ENCODE data around the gene RASSF8. TPM values are rescaled to one million over a fixed set of nuclear protein-coding genes. Genes with fewer than 3 reads are reported as not detected.

Gene RASSF8
- total and polyA plus RNA-seq, 4 donors: 10.6 to 86.7 (median 47.3) TPM

GRCh38 chr12:26003065-26003464 is 44.6 kb downstream of the RASSF8 start:
- Histone ChIP-seq H3K36me3 (ENCODE audit: control insufficient read depth in 1 of 2, insufficient read depth in 2 of 2, low read length in 1 of 2) (peaks cover 0 to 2% of the 10 kb centered on the region in 2 donors), H3K27me3 (ENCODE audit: control insufficient read depth in 1 of 2, insufficient read depth in 2 of 2, low read length in 1 of 2) (no peaks in the 10 kb centered on the region), H3K4me1 (ENCODE audit: control insufficient read depth in 1 of 2, insufficient read depth in 2 of 2, low read length in 2 of 2) (peaks cover 0 to 2% of the 10 kb centered on the region in 2 donors), H3K9me3 (ENCODE audit: control insufficient read depth, low read length) (no peaks in the 10 kb centered on the region), H3K27ac (ENCODE audit: low read depth in 1 of 2, low read length in 2 of 2) (no peak overlapping the region), H3K4me3 (ENCODE audit: low read length in 2 of 2) (no peak overlapping the region)
- no peak for DNase-seq
- no peak for ATAC-seq (ENCODE audit: low FRiP score)
- WGBS, 2 donors: 97 to 99% methylated on average over 1 of the region's 1 CpG
- intact Hi-C loops (cut with DNase I): loop anchor here in 1 of 2 donors (5.0 kb wide), 1 partner anchor 1006 kb away; no protein-coding TSS in a partner anchor

- Histone ChIP-seq H3K27me3 (ENCODE audit: control insufficient read depth in 1 of 2, insufficient read depth in 2 of 2, low read length in 1 of 2) (no peaks in the 10 kb centered on the region), H3K4me3 (ENCODE audit: low read length in 2 of 2) (no peak overlapping the region), H3K27ac (ENCODE audit: low read depth in 1 of 2, low read length in 2 of 2) (no peak overlapping the region), H3K4me1 (ENCODE audit: control insufficient read depth in 1 of 2, insufficient read depth in 2 of 2, low read length in 2 of 2) (peaks cover 4 to 15% of the 10 kb centered on the region in 2 donors), H3K36me3 (ENCODE audit: control insufficient read depth in 1 of 2, insufficient read depth in 2 of 2, low read length in 1 of 2) (no peaks in the 10 kb centered on the region), H3K9me3 (ENCODE audit: control insufficient read depth, low read length) (no peaks in the 10 kb centered on the region)
- no peak for DNase-seq
- intact Hi-C loops (cut with DNase I): no loop called here
- no peak for ATAC-seq (ENCODE audit: low FRiP score)
- WGBS, 2 donors: 59% methylated on average over 1 of the region's 1 CpG
Measured at GRCh38 chr12:26007566-26007965, 49.1 kb downstream of the RASSF8 start.

GRCh38 chr12:26009593-26009992 is 51.1 kb downstream of the RASSF8 start:
- intact Hi-C loops (cut with DNase I): no loop called here
- Histone ChIP-seq H3K36me3 (ENCODE audit: control insufficient read depth in 1 of 2, insufficient read depth in 2 of 2, low read length in 1 of 2) (no peaks in the 10 kb centered on the region), H3K4me3 (ENCODE audit: low read length in 2 of 2) (no peak overlapping the region), H3K4me1 (ENCODE audit: control insufficient read depth in 1 of 2, insufficient read depth in 2 of 2, low read length in 2 of 2) (peaks cover 4 to 15% of the 10 kb centered on the region in 2 donors), H3K9me3 (ENCODE audit: control insufficient read depth, low read length) (no peaks in the 10 kb centered on the region), H3K27ac (ENCODE audit: low read depth in 1 of 2, low read length in 2 of 2) (peak overlapping the region in 1 of 2 donors; percentile 73), H3K27me3 (ENCODE audit: control insufficient read depth in 1 of 2, insufficient read depth in 2 of 2, low read length in 1 of 2) (no peaks in the 10 kb centered on the region)
- 94 to 97% methylated on average over 1 of the region's 1 CpG for WGBS, 2 donors
- DNase-seq (no peak), ATAC-seq (ENCODE audit: low FRiP score) (no peak)

- peak; percentile 36 for ATAC-seq (ENCODE audit: low FRiP score)
- Histone ChIP-seq H3K36me3 (ENCODE audit: control insufficient read depth in 1 of 2, insufficient read depth in 2 of 2, low read length in 1 of 2) (no peaks in the 10 kb centered on the region), H3K4me3 (ENCODE audit: low read length in 2 of 2) (no peak overlapping the region), H3K4me1 (ENCODE audit: control insufficient read depth in 1 of 2, insufficient read depth in 2 of 2, low read length in 2 of 2) (peaks cover 4 to 15% of the 10 kb centered on the region in 2 donors), H3K27ac (ENCODE audit: low read depth in 1 of 2, low read length in 2 of 2) (peak overlapping the region; percentile 91 to 95), H3K27me3 (ENCODE audit: control insufficient read depth in 1 of 2, insufficient read depth in 2 of 2, low read length in 1 of 2) (no peaks in the 10 kb centered on the region), H3K9me3 (ENCODE audit: control insufficient read depth, low read length) (no peaks in the 10 kb centered on the region)
- DNase-seq: no peak
- WGBS, 2 donors: 41 to 47% methylated on average over 6 of the region's 6 CpGs
- intact Hi-C loops (cut with DNase I): loop anchor here (5.0 to 10.0 kb wide), 2 partner anchors 53 to 186 kb away; partner anchors contain the start of gene RASSF8 (in 1 of the 2)
Measured at GRCh38 chr12:26010293-26010821, 51.9 kb downstream of the RASSF8 start.

GRCh38 chr12:26011099-26011498 is 52.6 kb downstream of the RASSF8 start:
- Histone ChIP-seq H3K27me3 (ENCODE audit: control insufficient read depth in 1 of 2, insufficient read depth in 2 of 2, low read length in 1 of 2) (no peaks in the 10 kb centered on the region), H3K36me3 (ENCODE audit: control insufficient read depth in 1 of 2, insufficient read depth in 2 of 2, low read length in 1 of 2) (no peaks in the 10 kb centered on the region), H3K4me3 (ENCODE audit: low read length in 2 of 2) (no peak overlapping the region), H3K9me3 (ENCODE audit: control insufficient read depth, low read length) (no peaks in the 10 kb centered on the region), H3K27ac (ENCODE audit: low read depth in 1 of 2, low read length in 2 of 2) (peak overlapping the region; percentile 91 to 95), H3K4me1 (ENCODE audit: control insufficient read depth in 1 of 2, insufficient read depth in 2 of 2, low read length in 2 of 2) (peaks cover 4 to 15% of the 10 kb centered on the region in 2 donors)
- DNase-seq (no peak), ATAC-seq (ENCODE audit: low FRiP score) (peak; percentile 91)
- intact Hi-C loops (cut with DNase I): loop anchor here (5.0 to 10.0 kb wide), 2 partner anchors 54 to 186 kb away; partner anchors contain the start of gene RASSF8 (in 1 of the 2)
- 7 to 8% methylated on average over 2 of the region's 2 CpGs for WGBS, 2 donors

- WGBS, 2 donors: 71 to 74% methylated on average over 6 of the region's 6 CpGs
Measured at GRCh38 chr12:26014085-26014484, 55.6 kb downstream of the RASSF8 start.

GRCh38 chr12:26016516-26016915 is 58.0 kb downstream of the RASSF8 start:
- peaks cover 0 to under 1% of the 10 kb centered on the region in 2 donors for H3K4me1 ChIP-seq (ENCODE audit: control insufficient read depth in 1 of 2, insufficient read depth in 2 of 2, low read length in 2 of 2)
- WGBS, 2 donors: 64 to 91% methylated on average over 2 of the region's 2 CpGs

More at GRCh38 chr12:26014085-26014484, 55.6 kb downstream of the RASSF8 start:
- Histone ChIP-seq H3K4me3 (ENCODE audit: low read length in 2 of 2) (no peak overlapping the region), H3K9me3 (ENCODE audit: control insufficient read depth, low read length) (no peaks in the 10 kb centered on the region), H3K4me1 (ENCODE audit: control insufficient read depth in 1 of 2, insufficient read depth in 2 of 2, low read length in 2 of 2) (peaks cover 2 to 15% of the 10 kb centered on the region in 2 donors), H3K27ac (ENCODE audit: low read depth in 1 of 2, low read length in 2 of 2) (no peak overlapping the region), H3K36me3 (ENCODE audit: control insufficient read depth in 1 of 2, insufficient read depth in 2 of 2, low read length in 1 of 2) (no peaks in the 10 kb centered on the region), H3K27me3 (ENCODE audit: control insufficient read depth in 1 of 2, insufficient read depth in 2 of 2, low read length in 1 of 2) (no peaks in the 10 kb centered on the region)
- intact Hi-C loops (cut with DNase I): loop anchor here (5.0 to 10.0 kb wide), 2 partner anchors 57 to 189 kb away; partner anchors contain the start of gene RASSF8 (in 1 of the 2)
- no peak for DNase-seq
- ATAC-seq (ENCODE audit: low FRiP score): no peak

GRCh38 chr12:26017484-26018211 is 59.2 kb downstream of the RASSF8 start:
- H3K9me3 ChIP-seq (ENCODE audit: control insufficient read depth, low read length): no peaks in the 10 kb centered on the region
- intact Hi-C loops (cut with DNase I): loop anchor here in 1 of 2 donors (5.0 to 10.0 kb wide), 2 partner anchors 55 to 193 kb away; no protein-coding TSS in a partner anchor
- no peaks in the 10 kb centered on the region for H3K4me1 ChIP-seq (ENCODE audit: control insufficient read depth in 1 of 2, insufficient read depth in 2 of 2, low read length in 2 of 2)
- 45 to 62% methylated on average over 4 of the region's 4 CpGs for WGBS, 2 donors
- H3K4me3 ChIP-seq (ENCODE audit: low read length in 2 of 2): no peak overlapping the region
- no peak for DNase-seq
- H3K27me3 ChIP-seq (ENCODE audit: control insufficient read depth in 1 of 2, insufficient read depth in 2 of 2, low read length in 1 of 2): no peaks in the 10 kb centered on the region
- no peak overlapping the region for H3K27ac ChIP-seq (ENCODE audit: low read depth in 1 of 2, low read length in 2 of 2)
- peak; percentile 57 for ATAC-seq (ENCODE audit: low FRiP score)
- no peaks in the 10 kb centered on the region for H3K36me3 ChIP-seq (ENCODE audit: control insufficient read depth in 1 of 2, insufficient read depth in 2 of 2, low read length in 1 of 2)

More at GRCh38 chr12:26016516-26016915, 58.0 kb downstream of the RASSF8 start:
- intact Hi-C loops (cut with DNase I): loop anchor here in 1 of 2 donors (5.0 to 10.0 kb wide), 2 partner anchors 54 to 192 kb away; no protein-coding TSS in a partner anchor
- DNase-seq: no peak
- no peaks in the 10 kb centered on the region for H3K9me3 ChIP-seq (ENCODE audit: control insufficient read depth, low read length)
- no peak overlapping the region for H3K4me3 ChIP-seq (ENCODE audit: low read length in 2 of 2)
- no peak for ATAC-seq (ENCODE audit: low FRiP score)
- no peak overlapping the region for H3K27ac ChIP-seq (ENCODE audit: low read depth in 1 of 2, low read length in 2 of 2)
- H3K27me3 ChIP-seq (ENCODE audit: control insufficient read depth in 1 of 2, insufficient read depth in 2 of 2, low read length in 1 of 2): no peaks in the 10 kb centered on the region
- no peaks in the 10 kb centered on the region for H3K36me3 ChIP-seq (ENCODE audit: control insufficient read depth in 1 of 2, insufficient read depth in 2 of 2, low read length in 1 of 2)
